HG03045 (cell line): ENCODE measurements around the gene SGK2.
"Not testable (repeated sequence)": the region's sequence is repeated elsewhere in the genome, so short reads cannot be mapped to it uniquely, and the experiment has no call there.

ENCODE experiments used
- ATAC-seq: cut with Tn5 transposase; IDR thresholded peaks from one replicate; pipeline ENCODE4 v1.9.1; 2021; ENCODE audit warnings: mild to moderate bottlenecking, moderate library complexity; ENCODE audit not compliant: unreplicated experiment

SGK2 gene

DNA sequence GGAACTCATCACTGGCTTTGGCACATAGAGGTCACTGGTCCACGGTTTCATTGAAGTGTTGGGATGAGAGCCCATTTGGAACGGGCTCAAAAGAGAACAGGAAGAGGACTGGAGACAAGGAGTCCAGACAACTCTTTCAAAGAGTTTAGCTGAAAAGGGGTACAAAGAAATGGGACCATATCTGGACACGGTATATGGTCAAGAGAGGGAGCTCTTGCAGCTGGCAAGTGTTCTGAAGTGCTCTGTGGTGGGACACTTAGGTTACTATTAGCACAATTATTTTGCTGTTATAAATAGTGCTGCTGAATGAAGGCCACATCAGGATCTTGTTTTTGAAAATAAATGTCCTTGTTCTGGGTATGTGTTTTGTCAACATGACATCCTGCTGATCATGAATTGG, 4.6 kb downstream of the SGK2 start:
- ATAC-seq, result no peak

DNA sequence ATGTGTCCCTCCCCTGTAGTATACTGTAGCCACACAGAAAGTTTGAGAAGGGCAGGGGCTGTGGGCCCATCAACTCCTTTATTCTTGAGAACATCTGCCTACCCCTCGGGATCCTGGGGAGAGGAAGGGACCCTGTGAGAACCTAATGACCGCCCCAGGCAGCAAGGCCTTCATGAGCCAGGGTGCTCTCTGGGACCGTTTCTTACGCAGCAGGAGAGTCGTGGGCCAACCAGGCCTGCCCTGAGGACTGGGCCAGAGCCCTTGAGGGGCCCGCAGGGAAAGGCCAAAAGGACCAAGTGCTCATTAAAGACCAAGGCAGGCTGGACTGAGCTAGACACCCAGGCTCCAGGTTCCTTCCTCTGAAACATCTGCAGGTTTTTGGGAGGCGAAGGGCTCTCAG, 5.2 kb downstream of the SGK2 start:
- ATAC-seq, result no peak

DNA sequence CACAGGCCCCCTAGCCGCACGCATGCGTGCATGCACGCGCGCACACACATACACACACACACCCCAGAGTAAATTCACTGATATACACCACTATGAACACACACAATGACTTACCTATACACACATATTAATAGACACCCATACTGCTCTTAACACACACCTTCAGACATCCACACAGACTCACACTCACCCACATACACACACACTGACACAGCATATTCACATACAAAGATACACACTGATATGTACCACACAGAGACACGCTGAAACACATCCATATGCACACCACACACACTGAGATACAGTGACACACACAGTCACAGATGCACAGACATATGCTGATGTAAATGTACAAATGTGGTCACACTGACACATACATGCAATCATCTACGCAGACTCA, 5.6 kb downstream of the SGK2 start:
- ATAC-seq, result no peak

DNA sequence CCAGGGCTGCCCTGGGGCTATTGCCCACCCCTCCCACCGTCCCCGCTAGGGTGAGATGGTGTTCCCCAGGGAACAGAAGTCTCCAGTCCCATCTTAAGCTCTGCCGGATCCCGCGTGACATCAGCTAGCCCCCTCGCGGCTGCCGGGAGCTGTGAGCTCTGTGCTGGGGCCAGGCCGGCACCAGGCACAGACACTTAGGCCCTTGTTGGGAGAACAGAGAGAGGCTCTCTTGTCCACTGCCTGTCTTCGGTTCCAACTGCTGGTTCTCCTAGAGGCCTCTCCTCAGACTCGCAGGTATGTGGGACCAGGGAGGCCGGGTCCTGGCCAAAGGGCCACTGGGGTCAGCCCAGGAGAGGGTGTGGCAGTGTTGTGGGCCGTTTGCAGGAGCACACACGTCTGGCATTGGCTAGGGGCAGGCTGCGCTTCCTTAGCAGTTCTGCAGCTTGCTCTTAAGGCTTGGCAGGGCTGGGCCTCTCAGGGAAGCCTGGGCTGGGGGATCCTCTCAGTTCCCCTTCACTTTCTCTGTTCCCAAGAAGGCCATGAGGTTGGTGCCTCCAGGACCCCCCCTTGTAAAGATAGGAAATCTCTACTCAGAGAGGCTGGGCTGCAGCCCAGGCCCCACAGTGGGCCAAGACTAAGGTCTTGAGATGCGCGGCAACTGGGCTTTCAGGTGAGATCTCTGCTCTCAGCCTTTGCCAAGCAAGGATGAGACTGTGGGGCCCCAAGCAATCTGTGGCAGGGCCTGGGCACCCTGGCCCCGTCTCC, 6.3 kb downstream of the SGK2 start:
- ATAC-seq, result no peak

DNA sequence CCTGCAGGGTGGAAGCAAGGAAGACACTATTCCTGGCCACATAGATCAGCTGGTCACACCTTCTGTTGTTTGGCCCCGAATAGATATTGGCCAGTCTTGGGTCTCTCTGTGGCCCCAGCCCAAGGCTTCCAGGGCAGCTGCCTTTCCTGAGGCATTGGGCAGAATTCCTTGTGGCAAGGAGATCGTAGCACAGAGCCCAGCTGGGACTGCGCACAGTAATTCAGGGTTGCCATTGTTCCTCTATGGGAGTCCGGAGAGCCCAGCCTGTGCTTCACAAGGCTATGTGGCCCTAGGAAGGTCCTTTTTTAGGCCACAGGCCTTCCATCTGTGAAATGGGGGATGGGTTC, 6.9 kb downstream of the SGK2 start:
- no peak for ATAC-seq

DNA sequence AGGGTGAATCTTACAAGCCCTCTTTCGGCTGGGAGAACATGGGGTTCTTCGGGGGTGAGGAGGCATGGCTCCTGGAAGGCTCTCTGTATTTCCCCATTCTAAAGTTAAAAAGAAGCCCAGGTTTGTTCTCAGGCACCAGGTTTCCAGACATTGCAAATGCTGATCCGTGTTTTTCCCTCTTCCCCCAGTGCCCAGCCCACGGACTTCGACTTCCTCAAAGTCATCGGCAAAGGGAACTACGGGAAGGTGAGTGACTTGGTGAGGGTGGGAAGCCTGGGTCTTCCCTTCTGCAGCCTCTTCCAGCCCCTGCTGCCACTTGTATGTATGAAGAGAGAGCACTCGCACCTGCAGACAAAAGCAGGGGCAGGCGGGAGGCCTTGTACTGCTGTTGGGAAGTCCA, 8.7 kb downstream of the SGK2 start:
- ATAC-seq, result no peak

DNA sequence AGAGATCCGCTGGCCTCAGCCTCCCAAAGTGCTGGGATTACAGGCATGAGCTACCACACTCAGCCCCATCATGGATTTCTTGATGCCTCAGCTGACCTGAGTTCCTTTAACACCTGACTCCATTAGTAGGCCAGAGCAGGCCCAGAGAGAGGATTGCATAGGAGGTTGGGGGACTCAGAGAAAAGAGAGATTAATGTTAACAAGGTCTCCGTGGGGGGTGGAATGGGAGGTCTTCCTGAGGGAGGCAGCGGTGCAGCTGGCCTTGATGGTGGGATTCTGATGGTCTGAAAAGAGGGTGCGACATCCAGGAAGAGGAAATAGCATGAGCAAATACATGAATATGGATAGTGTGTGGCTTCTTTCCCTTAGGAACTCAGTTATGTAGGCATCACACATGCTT, 9.9 kb downstream of the SGK2 start:
- no peak for ATAC-seq

DNA sequence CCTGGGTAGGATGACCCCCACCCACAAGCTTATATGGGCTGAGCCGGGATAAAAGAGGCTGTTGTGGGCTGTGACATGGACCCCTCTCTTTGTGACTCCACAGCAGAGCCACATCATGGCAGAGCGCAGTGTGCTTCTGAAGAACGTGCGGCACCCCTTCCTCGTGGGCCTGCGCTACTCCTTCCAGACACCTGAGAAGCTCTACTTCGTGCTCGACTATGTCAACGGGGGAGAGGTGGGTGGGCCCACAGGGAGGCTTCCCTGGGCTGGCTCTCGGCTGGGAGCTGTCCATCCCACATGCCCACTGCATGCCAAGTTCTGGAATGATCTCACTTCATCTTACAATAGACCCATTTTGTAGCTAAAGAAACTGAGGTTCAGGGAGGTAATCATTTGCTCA, 10.5 kb downstream of the SGK2 start:
- ATAC-seq, result no peak

DNA sequence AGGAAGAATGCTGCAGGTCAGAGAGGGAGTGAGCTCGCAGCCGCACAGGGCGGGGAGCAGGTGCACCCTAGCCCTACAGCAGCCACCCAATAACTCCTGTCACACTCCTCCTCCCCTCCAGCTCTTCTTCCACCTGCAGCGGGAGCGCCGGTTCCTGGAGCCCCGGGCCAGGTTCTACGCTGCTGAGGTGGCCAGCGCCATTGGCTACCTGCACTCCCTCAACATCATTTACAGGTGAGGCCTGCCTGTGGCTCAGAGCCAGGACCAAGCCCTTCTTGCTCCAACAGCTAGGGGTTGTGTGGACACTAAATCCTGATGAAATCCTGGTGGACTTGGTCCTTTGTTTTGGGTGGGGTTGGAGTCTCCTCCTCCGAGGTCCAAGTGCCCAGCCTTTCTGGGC, 11.7 kb downstream of the SGK2 start:
- ATAC-seq, result no peak

DNA sequence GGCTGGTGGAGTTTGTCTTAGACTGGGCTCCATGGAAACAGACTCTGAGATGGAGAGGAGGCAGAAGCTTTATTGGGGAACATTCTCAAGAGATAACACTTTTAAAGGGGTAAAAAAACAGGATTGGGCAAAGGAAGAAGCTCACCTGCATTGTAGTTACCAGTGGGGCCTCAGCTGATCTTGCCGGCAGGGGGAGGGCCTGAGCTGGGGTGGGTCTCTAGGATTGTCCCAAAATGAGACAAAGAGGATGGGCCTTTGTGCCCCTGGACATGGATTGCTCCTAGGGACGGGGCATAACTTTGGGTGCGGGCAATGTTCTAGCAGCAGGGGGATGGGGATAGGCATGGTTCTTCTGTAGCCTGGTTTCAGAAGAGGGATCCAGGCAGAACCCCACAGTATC, 12.5 kb downstream of the SGK2 start:
- no peak for ATAC-seq

DNA sequence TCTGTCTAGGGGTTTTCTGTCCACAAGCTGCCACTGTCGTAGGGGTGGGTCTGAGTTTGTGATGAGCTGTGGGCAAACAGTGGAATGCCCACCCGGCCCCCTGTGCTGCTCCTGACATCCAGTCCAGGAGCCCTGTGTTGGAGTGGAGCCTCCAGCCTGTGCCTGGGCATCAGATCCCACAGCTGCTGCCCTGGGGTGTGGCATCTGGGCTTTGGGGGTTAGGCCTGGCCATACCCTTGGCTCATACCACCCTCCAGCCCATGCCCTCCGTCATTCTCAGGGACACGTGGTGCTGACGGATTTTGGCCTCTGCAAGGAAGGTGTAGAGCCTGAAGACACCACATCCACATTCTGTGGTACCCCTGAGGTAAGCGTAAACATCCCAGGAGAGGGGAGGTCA, 12.9 kb downstream of the SGK2 start:
- ATAC-seq, result no peak

DNA sequence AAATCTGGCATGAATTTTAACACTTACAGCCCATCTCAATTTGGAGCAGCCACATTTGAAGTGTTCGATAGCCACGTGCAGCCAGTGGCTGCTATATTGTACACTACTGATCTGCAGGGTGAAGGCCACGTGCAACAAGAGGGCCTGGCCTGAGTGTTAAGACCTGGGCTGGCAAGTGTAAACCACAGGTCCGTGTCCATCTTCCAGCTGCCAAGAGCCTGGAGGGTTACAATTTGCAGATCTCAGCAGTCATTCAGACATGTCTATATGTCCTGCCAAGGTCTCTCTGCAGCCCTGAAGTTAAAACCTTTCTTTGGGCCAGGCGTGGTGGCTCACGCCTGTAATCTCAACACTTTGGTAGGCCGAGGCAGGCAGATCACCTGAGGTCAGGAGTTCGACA, 14.1 kb downstream of the SGK2 start:
- ATAC-seq, result no peak

DNA sequence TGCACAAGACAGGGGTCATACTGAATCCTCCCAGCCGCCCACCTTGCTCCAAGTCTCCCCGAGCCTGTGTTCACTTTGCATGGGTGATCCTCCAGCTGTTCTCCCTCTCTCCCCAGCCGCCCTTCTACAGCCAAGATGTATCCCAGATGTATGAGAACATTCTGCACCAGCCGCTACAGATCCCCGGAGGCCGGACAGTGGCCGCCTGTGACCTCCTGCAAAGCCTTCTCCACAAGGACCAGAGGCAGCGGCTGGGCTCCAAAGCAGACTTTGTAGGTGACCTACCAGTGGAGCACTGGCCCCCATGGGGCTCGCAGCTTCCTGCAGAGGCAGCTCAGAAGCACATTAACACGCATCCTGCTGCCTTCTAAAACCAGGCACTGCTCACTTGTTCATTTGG, 17.3 kb downstream of the SGK2 start:
- ATAC-seq, result no peak

DNA sequence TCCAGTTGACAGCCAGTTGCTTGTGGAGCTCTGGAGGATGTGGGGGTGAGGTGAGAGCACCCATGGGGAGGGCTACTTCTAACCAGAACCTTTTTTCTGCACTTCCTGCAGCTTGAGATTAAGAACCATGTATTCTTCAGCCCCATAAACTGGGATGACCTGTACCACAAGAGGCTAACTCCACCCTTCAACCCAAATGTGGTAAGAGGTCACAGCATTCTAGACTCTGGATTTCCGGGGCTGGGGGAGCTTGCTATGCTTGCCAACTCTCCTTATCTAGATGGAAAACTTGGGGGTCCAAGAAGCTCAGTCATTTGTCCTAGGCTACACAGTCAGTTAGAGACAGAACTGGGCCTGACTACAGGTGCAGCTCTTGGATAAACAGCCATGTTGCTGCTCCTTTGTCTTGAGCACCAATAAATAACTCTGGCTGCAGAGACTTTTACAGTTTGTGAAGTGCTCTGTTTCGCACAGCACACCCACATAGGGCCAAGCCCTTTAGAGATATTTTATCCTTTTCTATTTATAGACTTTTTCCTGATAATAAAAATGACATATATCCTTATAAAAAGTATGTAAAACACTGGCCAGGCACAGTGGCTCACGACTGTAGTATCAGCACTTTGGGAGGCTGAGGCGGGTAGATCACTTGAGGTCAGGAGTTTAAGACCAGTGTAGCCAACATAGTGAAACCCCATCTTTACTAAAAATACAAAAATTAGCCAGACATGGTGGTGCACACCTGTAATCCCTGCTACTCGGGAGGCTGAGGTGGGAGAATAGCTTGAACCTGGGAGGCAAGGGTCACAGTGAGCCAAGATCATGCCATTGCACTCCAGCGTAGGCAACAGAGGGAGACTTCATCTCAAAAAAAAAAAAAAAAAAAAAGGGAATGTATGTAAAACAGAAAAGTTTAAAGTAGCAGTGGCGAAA, 21.3 kb downstream of the SGK2 start:
- no peak for ATAC-seq

DNA sequence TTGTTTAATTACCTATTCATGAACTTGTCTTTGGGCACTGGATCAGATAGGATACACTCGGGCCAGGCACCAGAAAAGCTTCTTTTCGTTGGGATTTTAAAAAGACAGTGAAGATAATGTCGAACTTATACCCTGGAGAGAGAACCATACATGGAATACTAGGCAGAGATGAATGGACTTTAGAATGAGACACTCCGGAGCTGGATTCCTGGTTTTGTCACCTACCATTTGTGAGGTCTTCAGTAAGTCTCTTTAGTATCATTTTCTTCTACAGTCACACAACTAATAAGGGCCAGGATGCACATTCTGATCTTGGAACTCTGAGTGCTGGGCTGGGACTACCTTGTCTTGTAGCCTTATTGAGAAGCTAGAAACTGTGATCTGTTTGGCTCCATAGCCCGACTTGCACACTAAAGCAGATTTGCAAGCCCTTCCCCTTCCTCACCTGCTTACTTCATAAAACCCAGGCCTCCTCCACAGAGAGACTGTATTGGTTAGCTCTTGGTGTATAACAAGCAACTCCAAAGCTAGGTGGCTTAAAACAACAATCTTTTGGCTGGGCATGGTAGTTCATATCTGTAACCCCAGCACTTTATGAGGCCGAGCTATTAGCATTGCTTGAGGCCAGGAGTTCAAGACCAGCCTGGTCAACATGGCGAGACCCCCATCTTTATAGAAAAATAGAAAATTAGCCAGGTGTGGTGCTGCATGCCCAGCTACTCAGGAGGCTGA, 24.5 kb downstream of the SGK2 start:
- ATAC-seq, result no peak

DNA sequence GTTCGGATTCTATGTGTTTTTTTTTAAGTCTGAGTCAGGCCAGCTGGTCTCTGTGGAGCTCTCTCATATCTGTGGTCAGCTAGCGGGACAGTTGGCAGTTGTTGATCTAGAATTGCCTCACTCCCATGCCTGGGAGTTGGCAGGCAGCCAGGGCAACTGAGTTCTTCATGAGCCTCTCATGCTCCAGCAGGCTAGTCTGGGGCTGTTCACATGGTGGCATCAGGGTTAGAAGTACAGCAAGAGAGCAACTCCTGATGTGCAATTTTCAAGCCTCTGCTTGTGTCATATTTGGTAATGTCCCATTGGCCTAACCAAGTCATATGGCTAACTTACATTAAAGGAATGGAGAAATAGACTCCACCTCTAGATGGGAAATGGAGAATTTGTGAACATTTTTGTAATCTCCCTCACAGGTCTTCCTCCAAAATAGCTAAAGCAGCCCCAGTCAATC, 25.2 kb downstream of the SGK2 start:
- no peak for ATAC-seq

DNA sequence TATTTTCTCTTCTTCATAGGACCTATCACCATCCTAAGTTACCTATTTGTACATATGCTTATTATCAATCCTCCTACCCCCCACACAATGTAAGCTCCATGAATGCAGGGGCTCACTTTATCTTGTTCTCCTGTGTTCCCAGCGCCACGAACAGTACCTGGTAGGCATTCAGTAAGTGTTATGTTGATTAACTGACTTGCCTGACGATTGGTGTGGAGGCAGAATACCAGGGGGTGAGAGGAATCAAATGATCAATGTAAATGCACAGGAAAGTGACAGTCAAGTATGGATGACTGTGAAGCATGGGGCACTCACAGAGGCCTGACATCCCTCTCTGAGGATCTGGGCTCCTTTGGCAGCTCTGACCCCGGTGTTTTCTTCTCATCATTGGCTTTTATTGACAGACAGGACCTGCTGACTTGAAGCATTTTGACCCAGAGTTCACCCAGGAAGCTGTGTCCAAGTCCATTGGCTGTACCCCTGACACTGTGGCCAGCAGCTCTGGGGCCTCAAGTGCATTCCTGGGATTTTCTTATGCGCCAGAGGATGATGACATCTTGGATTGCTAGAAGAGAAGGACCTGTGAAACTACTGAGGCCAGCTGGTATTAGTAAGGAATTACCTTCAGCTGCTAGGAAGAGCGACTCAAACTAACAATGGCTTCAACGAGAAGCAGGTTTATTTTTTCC, 25.8 kb downstream of the SGK2 start:
- no peak for ATAC-seq

DNA sequence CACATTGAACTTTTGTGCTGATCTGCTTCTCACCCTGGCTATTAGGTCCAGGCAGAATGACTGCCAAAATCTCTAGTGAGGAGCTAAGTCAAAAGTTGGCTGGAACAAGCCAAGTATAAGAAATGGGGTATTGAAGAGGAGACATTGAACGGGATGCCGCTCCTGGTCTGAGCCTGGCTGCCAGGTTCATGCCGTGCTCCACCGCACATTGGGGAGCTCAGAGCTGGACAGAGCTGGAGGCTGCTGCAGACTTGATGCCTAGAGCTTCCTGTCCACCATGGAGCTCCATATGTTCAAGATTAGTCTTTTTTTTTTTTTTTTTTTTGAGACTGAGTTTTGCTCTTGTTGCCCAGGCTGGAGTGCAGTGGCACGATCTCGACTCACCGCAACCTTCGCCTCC, 27.8 kb downstream of the SGK2 start:
- no peak for ATAC-seq

DNA sequence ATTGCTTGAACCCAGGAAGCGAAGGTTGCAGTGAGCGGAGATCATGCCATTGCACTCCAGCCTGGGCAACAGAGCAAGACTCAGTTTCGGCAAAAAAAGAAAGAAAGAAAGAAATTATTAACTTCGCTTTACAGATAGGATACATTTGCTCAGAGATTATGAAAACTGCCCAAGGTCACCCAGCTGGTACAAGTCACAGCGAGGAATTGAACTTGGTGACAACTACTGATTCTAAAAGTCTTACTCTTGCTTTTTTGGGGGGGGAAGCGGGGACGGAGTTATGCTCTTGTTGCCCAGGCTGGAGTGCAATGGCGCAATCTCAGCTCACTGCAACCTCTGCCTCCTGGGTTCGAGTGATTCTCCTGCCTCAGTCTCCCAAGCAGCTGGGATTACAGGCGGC, 29.7 kb downstream of the SGK2 start:
- ATAC-seq, result not testable (repeated sequence)

DNA sequence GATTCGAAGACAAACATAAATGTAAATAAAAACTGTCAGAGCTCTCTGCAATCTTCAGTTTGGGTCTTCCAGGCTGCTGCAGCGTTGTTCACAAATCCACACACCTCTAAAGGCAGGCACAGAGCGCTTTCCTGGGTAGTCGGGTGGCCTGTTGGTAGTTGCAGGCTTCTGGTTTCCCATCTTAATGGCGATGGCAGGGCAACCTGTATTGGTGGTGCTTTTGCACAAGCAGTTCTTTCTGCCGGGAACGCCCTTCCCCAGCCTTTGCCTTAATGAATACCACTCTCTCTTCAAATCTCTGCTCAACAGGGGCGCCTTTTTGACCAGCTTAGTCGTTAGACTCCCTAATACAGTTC, 31.2 kb downstream of the SGK2 start:
- ATAC-seq, result no peak
